ENCODE measurements around the gene SUZ12. TPM values are rescaled to one million over a fixed set of nuclear protein-coding genes. Genes with fewer than 3 reads are reported as not detected.
"Not testable (repeated sequence)": the region's sequence is repeated elsewhere in the genome, so short reads cannot be mapped to it uniquely, and the experiment has no call there.

SUZ12 gene
- total RNA-seq, 2 experiments from 2014 or later: 67.2 to 77.1 TPM

GRCh38 chr17:32010114-32010513 lies 73.3 kb downstream of the SUZ12 start:
- Mint-ChIP-seq H3K4me3 (peak overlapping the region; percentile 86), H3K36me3 (ENCODE audit: low read depth) (peaks cover 6% of the 10 kb centered on the region), H3K27ac (no peak overlapping the region), H3K27me3 (no peaks in the 10 kb centered on the region), H3K9me3 (ENCODE audit: low read depth) (no peaks in the 10 kb centered on the region), H3K4me1 (peaks cover 39% of the 10 kb centered on the region)
- POLR2A ChIA-PET: interaction anchor here (0.6 kb wide), 1 partner anchor 277 kb away, joined by 3 read pairs; no protein-coding TSS in a partner anchor
- no peak for DNase-seq
- CTCF ChIA-PET: interaction anchor here (0.7 to 3.2 kb wide), 2 partner anchors 129 to 158 kb away, joined by 4 to 14 read pairs; no protein-coding TSS in a partner anchor
- ATAC-seq: no peak
- intact Hi-C loops (cut with DNase I, micrococcal nuclease): no loop called here

- Mint-ChIP-seq H3K4me1 (peaks cover 32% of the 10 kb centered on the region), H3K27me3 (no peaks in the 10 kb centered on the region), H3K4me3 (no peak overlapping the region), H3K36me3 (ENCODE audit: low read depth) (peaks cover 10% of the 10 kb centered on the region), H3K9me3 (ENCODE audit: low read depth) (no peaks in the 10 kb centered on the region), H3K27ac (no peak overlapping the region)
- intact Hi-C loops (cut with DNase I, micrococcal nuclease): no loop called here
- ChIA-PET POLR2A (no interaction called here), CTCF (interaction anchor here (0.6 kb wide), 1 partner anchor 123 kb away, joined by 3 read pairs; no protein-coding TSS in a partner anchor)
- ATAC-seq (no peak), DNase-seq (no peak)
Observed at GRCh38 chr17:32015245-32016013, 78.6 kb downstream of the SUZ12 start.

GRCh38 chr17:32016231-32016630 lies 79.4 kb downstream of the SUZ12 start:
- H3K27ac Mint-ChIP-seq: peak overlapping the region; percentile 44
- intact Hi-C loops (cut with DNase I, micrococcal nuclease): no loop called here
- H3K4me1 Mint-ChIP-seq: peaks cover 29% of the 10 kb centered on the region
- no peaks in the 10 kb centered on the region for H3K27me3 Mint-ChIP-seq
- peaks cover 10% of the 10 kb centered on the region for H3K36me3 Mint-ChIP-seq (ENCODE audit: low read depth)
- no peak for DNase-seq
- H3K4me3 Mint-ChIP-seq: no peak overlapping the region
- CTCF ChIA-PET: no interaction called here
- no peak for ATAC-seq
- no peaks in the 10 kb centered on the region for H3K9me3 Mint-ChIP-seq (ENCODE audit: low read depth)
- POLR2A ChIA-PET: no interaction called here

GRCh38 chr17:32019228-32019627 lies 82.4 kb downstream of the SUZ12 start:
- CTCF ChIA-PET: interaction anchor here (0.7 to 0.9 kb wide), 2 partner anchors 12 to 152 kb away, joined by 3 to 4 read pairs; partner anchors contain the start of gene LRRC37B
- POLR2A ChIA-PET: no interaction called here
- peaks cover 5% of the 10 kb centered on the region for H3K36me3 Mint-ChIP-seq (ENCODE audit: low read depth)
- H3K4me3 Mint-ChIP-seq: no peak overlapping the region
- peaks cover 15% of the 10 kb centered on the region for H3K4me1 Mint-ChIP-seq
- no peak for ATAC-seq
- H3K27me3 Mint-ChIP-seq: no peaks in the 10 kb centered on the region
- H3K27ac Mint-ChIP-seq: no peak overlapping the region
- H3K9me3 Mint-ChIP-seq (ENCODE audit: low read depth): no peaks in the 10 kb centered on the region
- intact Hi-C loops (cut with DNase I, micrococcal nuclease): no loop called here
- no peak for DNase-seq

- Mint-ChIP-seq H3K27ac (no peak overlapping the region), H3K27me3 (no peaks in the 10 kb centered on the region), H3K4me1 (peaks cover 8% of the 10 kb centered on the region), H3K36me3 (ENCODE audit: low read depth) (peaks cover 5% of the 10 kb centered on the region), H3K9me3 (ENCODE audit: low read depth) (no peaks in the 10 kb centered on the region), H3K4me3 (no peak overlapping the region)
- ATAC-seq: no peak
- no peak for DNase-seq
- CTCF ChIA-PET: interaction anchor here (1.4 to 1.8 kb wide), 2 partner anchors 14 to 117 kb away, joined by 4 to 5 read pairs; partner anchors contain the start of gene LRRC37B
- POLR2A ChIA-PET: no interaction called here
- intact Hi-C loops (cut with DNase I, micrococcal nuclease): no loop called here
Observed at GRCh38 chr17:32020943-32021614, 84.3 kb downstream of the SUZ12 start.

GRCh38 chr17:32021615-32021955 lies 84.8 kb downstream of the SUZ12 start:
- POLR2A ChIA-PET: no interaction called here
- Mint-ChIP-seq H3K9me3 (ENCODE audit: low read depth) (no peaks in the 10 kb centered on the region), H3K27me3 (no peaks in the 10 kb centered on the region), H3K27ac (no peak overlapping the region), H3K36me3 (ENCODE audit: low read depth) (peaks cover 5% of the 10 kb centered on the region), H3K4me1 (peaks cover 3% of the 10 kb centered on the region), H3K4me3 (no peak overlapping the region)
- intact Hi-C loops (cut with DNase I, micrococcal nuclease): no loop called here
- CTCF ChIA-PET: interaction anchor here (1.4 to 1.8 kb wide), 2 partner anchors 15 to 117 kb away, joined by 4 to 5 read pairs; partner anchors contain the start of gene LRRC37B
- no peak for ATAC-seq
- DNase-seq: no peak

- DNase-seq; H3K4me1 Mint-ChIP-seq; H3K4me3 Mint-ChIP-seq; CTCF ChIA-PET; ATAC-seq; intact Hi-C loops (cut with DNase I, micrococcal nuclease); H3K36me3 Mint-ChIP-seq (ENCODE audit: low read depth); H3K27me3 Mint-ChIP-seq; POLR2A ChIA-PET; H3K27ac Mint-ChIP-seq; H3K9me3 Mint-ChIP-seq (ENCODE audit: low read depth): not testable (repeated sequence)
Observed at GRCh38 chr17:32022554-32022953, 85.7 kb downstream of the SUZ12 start.

GRCh38 chr17:32027271-32027670 lies 90.5 kb downstream of the SUZ12 start:
- intact Hi-C loops (cut with DNase I, micrococcal nuclease); H3K4me1 Mint-ChIP-seq; H3K27ac Mint-ChIP-seq; H3K36me3 Mint-ChIP-seq (ENCODE audit: low read depth); DNase-seq; ATAC-seq; CTCF ChIA-PET; POLR2A ChIA-PET; H3K9me3 Mint-ChIP-seq (ENCODE audit: low read depth); H3K27me3 Mint-ChIP-seq; H3K4me3 Mint-ChIP-seq: not testable (repeated sequence)

- ATAC-seq (no peak), DNase-seq (no peak)
- H3K4me3 Mint-ChIP-seq: no peak overlapping the region
- CTCF ChIA-PET: no interaction called here
- POLR2A ChIA-PET: no interaction called here
- H3K27ac Mint-ChIP-seq: no peak overlapping the region
- peaks cover 2% of the 10 kb centered on the region for H3K4me1 Mint-ChIP-seq
- H3K9me3 Mint-ChIP-seq (ENCODE audit: low read depth): no peaks in the 10 kb centered on the region
- intact Hi-C loops (cut with DNase I, micrococcal nuclease): no loop called here
- no peaks in the 10 kb centered on the region for H3K27me3 Mint-ChIP-seq
- peaks cover 7% of the 10 kb centered on the region for H3K36me3 Mint-ChIP-seq (ENCODE audit: low read depth)
Observed at GRCh38 chr17:32033223-32033622, 96.4 kb downstream of the SUZ12 start.

GRCh38 chr17:32033812-32034211 lies 97.0 kb downstream of the SUZ12 start:
- POLR2A ChIA-PET; H3K27me3 Mint-ChIP-seq; DNase-seq; intact Hi-C loops (cut with DNase I, micrococcal nuclease); H3K4me3 Mint-ChIP-seq; H3K36me3 Mint-ChIP-seq (ENCODE audit: low read depth); H3K4me1 Mint-ChIP-seq; H3K27ac Mint-ChIP-seq; CTCF ChIA-PET; H3K9me3 Mint-ChIP-seq (ENCODE audit: low read depth): not testable (repeated sequence)
- peak; percentile 44 for ATAC-seq

GRCh38 chr17:32040246-32040645 lies 103.4 kb downstream of the SUZ12 start:
- CTCF ChIA-PET, POLR2A ChIA-PET: not testable (repeated sequence)

GRCh38 chr17:32041306-32041875 lies 104.6 kb downstream of the SUZ12 start:
- CTCF ChIA-PET; intact Hi-C loops (cut with DNase I, micrococcal nuclease); H3K4me3 Mint-ChIP-seq; H3K27me3 Mint-ChIP-seq; H3K9me3 Mint-ChIP-seq (ENCODE audit: low read depth); DNase-seq; H3K27ac Mint-ChIP-seq; H3K4me1 Mint-ChIP-seq; POLR2A ChIA-PET; ATAC-seq: not testable (repeated sequence)
- peaks cover 10% of the 10 kb centered on the region for H3K36me3 Mint-ChIP-seq (ENCODE audit: low read depth)

More at GRCh38 chr17:32040246-32040645, 103.4 kb downstream of the SUZ12 start:
- H3K27me3 Mint-ChIP-seq; DNase-seq; intact Hi-C loops (cut with DNase I, micrococcal nuclease); H3K27ac Mint-ChIP-seq; H3K4me3 Mint-ChIP-seq; ATAC-seq; H3K9me3 Mint-ChIP-seq (ENCODE audit: low read depth); H3K4me1 Mint-ChIP-seq: not testable (repeated sequence)
- H3K36me3 Mint-ChIP-seq (ENCODE audit: low read depth): peaks cover 14% of the 10 kb centered on the region
